C1 segment of cervical spinal cord (tissue), 14 donors: ENCODE measurements around the gene HMGN1.

Experiments used
- DNase-seq, 14 donors: peaks; one replicate each; lab custom pipeline; 2025; lab: John Stamatoyannopoulos, UW

Gene HMGN1

GRCh38 chr21:39334611-39335010 is 14.3 kb downstream of the HMGN1 start:
- no peak for DNase-seq

- DNase-seq = no peak
Observed at GRCh38 chr21:39332175-39332574, 16.7 kb downstream of the HMGN1 start.

GRCh38 chr21:39330001-39330400 is 18.9 kb downstream of the HMGN1 start:
- no peak for DNase-seq

- DNase-seq = no peak
Observed at GRCh38 chr21:39327727-39328126, 21.2 kb downstream of the HMGN1 start.

GRCh38 chr21:39326607-39327307 is 22.1 kb downstream of the HMGN1 start:
- no peak for DNase-seq

- no peak for DNase-seq
Observed at GRCh38 chr21:39325458-39325857, 23.4 kb downstream of the HMGN1 start.

- no peak for DNase-seq
Observed at GRCh38 chr21:39321424-39321823, 27.5 kb downstream of the HMGN1 start.

- no peak for DNase-seq
Observed at GRCh38 chr21:39319814-39320332, 29.0 kb downstream of the HMGN1 start.

- peak in 2 of 14 donors; percentile 4 to 6 for DNase-seq
Observed at GRCh38 chr21:39319251-39319756, 29.6 kb downstream of the HMGN1 start.

- DNase-seq = no peak
Observed at GRCh38 chr21:39318091-39318959, 30.6 kb downstream of the HMGN1 start.

- peak in 4 of 14 donors; percentile 5 to 34 (median 10) for DNase-seq
Observed at GRCh38 chr21:39317134-39318090, 31.5 kb downstream of the HMGN1 start.

- no peak for DNase-seq
Observed at GRCh38 chr21:39316729-39317128, 32.2 kb downstream of the HMGN1 start.

GRCh38 chr21:39315603-39316445 is 33.1 kb downstream of the HMGN1 start:
- no peak for DNase-seq

GRCh38 chr21:39314143-39315027 is 34.5 kb downstream of the HMGN1 start:
- DNase-seq = peak in 12 of 14 donors; percentile 15 to 78 (median 66)

- peak; percentile 50 to 96 (median 87) for DNase-seq
Observed at GRCh38 chr21:39313571-39314142, 35.2 kb downstream of the HMGN1 start, which contains the start of gene BRWD1. BRWD1 (minus strand) TSS chr21:39313632; CDS start chr21:39313491, 141 bp downstream.

- peak in 5 of 14 donors; percentile 50 to 83 (median 76) for DNase-seq
Observed at GRCh38 chr21:39313042-39313570, 35.8 kb downstream of the HMGN1 start.

GRCh38 chr21:39312112-39313041 is 36.5 kb downstream of the HMGN1 start:
- DNase-seq = peak; percentile 67 to 95 (median 92)
